GM23338 (cell line): Measurements from ENCODE around the gene MAP1B. TPM values are rescaled to one million over a fixed set of nuclear protein-coding genes. Genes with fewer than 3 reads are reported as not detected.

Experiments used
- ATAC-seq: fragments of 200-7000 bp; cut with Tn5 transposase; 3 replicates; pipeline ENCODE4 v1.9.1; 2020
- DNase-seq: peaks from one replicate; pipeline ENCODE4 v3.0.0-alpha.2; 2015; ENCODE audit warnings: low spot score
- H2AFZ ChIP-seq: fragments of 200-600 bp; sonication (generic); 2 replicates; pipeline ENCODE4 v1.8.0; 2016; ENCODE audit warnings: antibody characterized with exemption, mild to moderate bottlenecking, moderate library complexity
- H3F3A ChIP-seq: fragments of 200-600 bp; sonication (generic); replicated peaks from 2 replicates; pipeline ENCODE4 v1.8.0; 2017; ENCODE audit warnings: antibody characterized with exemption, mixed run types, low read depth
- H3K27ac ChIP-seq: fragments of 200-600 bp; sonication (generic); 2 replicates; pipeline ENCODE4 v1.6.1; 2016; ENCODE audit warnings: low read depth
- H3K27me3 ChIP-seq: fragments of 200-600 bp; sonication (generic); 2 replicates; pipeline ENCODE4 v1.8.0; 2016; ENCODE audit warnings: mild to moderate bottlenecking, mixed run types, moderate library complexity; ENCODE audit not compliant: insufficient read depth
- H3K36me3 ChIP-seq: fragments of 200-600 bp; sonication (generic); 2 replicates; pipeline ENCODE4 v1.8.0; 2016; ENCODE audit warnings: mild to moderate bottlenecking; ENCODE audit not compliant: insufficient read depth
- H3K4me1 ChIP-seq: fragments of 200-600 bp; sonication (generic); 2 replicates; pipeline ENCODE4 v1.8.0; 2016; ENCODE audit warnings: mild to moderate bottlenecking, moderate library complexity; ENCODE audit not compliant: insufficient read depth
- H3K4me2 ChIP-seq: fragments of 200-600 bp; sonication (generic); 2 replicates; pipeline ENCODE4 v1.7.1; 2017; ENCODE audit warnings: mixed run types
- H3K4me3 ChIP-seq: fragments of 200-600 bp; sonication (generic); 2 replicates; pipeline ENCODE4 v1.6.1; 2016; ENCODE audit warnings: mixed run types
- H3K79me2 ChIP-seq: fragments of 200-600 bp; sonication (generic); replicated peaks from 2 replicates; pipeline ENCODE4 v1.8.0; 2017; ENCODE audit warnings: mild to moderate bottlenecking; ENCODE audit not compliant: insufficient read depth
- H3K9me2 ChIP-seq: fragments of 200-600 bp; sonication (generic); 2 replicates; pipeline ENCODE4 v1.8.0; 2017; ENCODE audit not compliant: insufficient read depth
- H4K20me1 ChIP-seq: fragments of 200-600 bp; sonication (generic); replicated peaks from 2 replicates; pipeline ENCODE4 v1.8.0; 2017; ENCODE audit warnings: mild to moderate bottlenecking; ENCODE audit not compliant: insufficient read depth
- H3K27ac Mint-ChIP-seq: 2 replicates; pipeline ENCODE4 v1.8.0; 2020; ENCODE audit warnings: inconsistent platforms, mild to moderate bottlenecking, moderate library complexity, mixed read lengths
- H3K27me3 Mint-ChIP-seq: 3 replicates; pipeline ENCODE4 v1.8.0; 2022; ENCODE audit warnings: low read depth, mild to moderate bottlenecking, moderate library complexity, mixed read lengths, inconsistent platforms; ENCODE audit not compliant: insufficient read depth, poor library complexity
- H3K36me3 Mint-ChIP-seq: 3 replicates; pipeline ENCODE4 v1.8.0; 2021; ENCODE audit warnings: low read depth, mild to moderate bottlenecking, inconsistent platforms, moderate library complexity, mixed read lengths
- H3K4me1 Mint-ChIP-seq: 3 replicates; pipeline ENCODE4 v1.8.0; 2020; ENCODE audit warnings: mild to moderate bottlenecking, inconsistent platforms, mixed read lengths
- H3K4me3 Mint-ChIP-seq: 3 replicates; pipeline ENCODE4 v1.8.0; 2021; ENCODE audit warnings: moderate library complexity, mild to moderate bottlenecking, inconsistent platforms, mixed read lengths
- H3K9me3 Mint-ChIP-seq: 3 replicates; pipeline ENCODE4 v1.8.0; 2020; ENCODE audit warnings: moderate library complexity, mild to moderate bottlenecking, inconsistent platforms, mixed read lengths
- ETS1 ChIP-seq: IDR thresholded peaks from 2 replicates; pipeline ENCODE4 v1.6.1; 2016; ENCODE audit warnings: antibody characterized with exemption
- EZH2 ChIP-seq: fragments of 200-600 bp; sonication (generic); IDR thresholded peaks from one replicate; pipeline ENCODE4 v1.8.0; 2017; ENCODE audit warnings: antibody characterized with exemption, mild to moderate bottlenecking, low read depth; ENCODE audit not compliant: unreplicated experiment
- EZH2phosphoT487 ChIP-seq: fragments of 200-600 bp; sonication (generic); IDR thresholded peaks from one replicate; pipeline ENCODE4 v1.8.1; 2018; ENCODE audit warnings: antibody characterized with exemption; ENCODE audit not compliant: unreplicated experiment
- JUNB ChIP-seq: IDR thresholded peaks from one replicate; pipeline ENCODE4 v1.6.1; 2016; ENCODE audit warnings: antibody characterized with exemption; ENCODE audit not compliant: unreplicated experiment
- NANOG ChIP-seq: IDR thresholded peaks from 2 replicates; pipeline ENCODE4 v1.6.1; 2016; ENCODE audit warnings: antibody characterized with exemption, borderline replicate concordance
- REST ChIP-seq: IDR thresholded peaks from one replicate; pipeline ENCODE4 v1.6.1; 2018; ENCODE audit warnings: antibody characterized with exemption; ENCODE audit not compliant: unreplicated experiment
- ZNF114 ChIP-seq: fragments of 250-450 bp; sonication (Bioruptor Pico); IDR thresholded peaks from 2 replicates; pipeline ENCODE4 v1.5.0; 2020; ENCODE audit warnings: mild to moderate bottlenecking, moderate library complexity
- ZNF331 ChIP-seq: fragments of 250-450 bp; sonication (Bioruptor Pico); IDR thresholded peaks from 2 replicates; pipeline ENCODE4 v1.5.0; 2020; ENCODE audit warnings: low read depth, mild to moderate bottlenecking, moderate library complexity
- polyA plus RNA-seq: library from polyadenylated mRNA; unstranded; fragments of >200 nt; fragmentation: Nextera tagmentation; extraction: Ambion mirVana; gene quantifications from 2 replicates; pipeline ENCODE4 v1.2.1, GENCODE V29; 2016
- total RNA-seq: library from RNA; depleted of rRNA; stranded (reverse); fragments of >200 nt; shearing (Covaris generic); gene quantifications from 2 replicates; pipeline ENCODE4 v1.2.3, GENCODE V29; 2014

The MAP1B gene
- total and polyA plus RNA-seq, 2 experiments from 2014 or later: 148 to 263 TPM

- Histone ChIP-seq H3K27ac (peak overlapping the region; percentile 75; the same call in 1 of the 2 replicates), H3K36me3 (peaks cover 7% of the 10 kb centered on the region; the same call in 1 of the 2 replicates), H3K27me3 (no peaks in the 10 kb centered on the region), H3K4me2 (peak overlapping the region; percentile 10), H4K20me1 (no peaks in the 10 kb centered on the region), H3F3A (no peaks in the 10 kb centered on the region), H3K9me2 (no peaks in the 10 kb centered on the region), H3K4me3 (no peak overlapping the region), H3K79me2 (no peaks in the 10 kb centered on the region), H3K4me1 (peaks cover 47% of the 10 kb centered on the region), H2AFZ (no peak overlapping the region)
- TF ChIP-seq EZH2 (no peak), NANOG (no peak), EZH2phosphoT487 (no peak), REST (no peak), ETS1 (no peak), ZNF114 (CRISPR knock-in tag) (no peak), JUNB (no peak)
- peaks cover 3% of the 10 kb centered on the region for H3K27me3 Mint-ChIP-seq
- no peak for ATAC-seq
- peak overlapping the region; percentile 96 for H3K27ac Mint-ChIP-seq
- H3K9me3 Mint-ChIP-seq: no peaks in the 10 kb centered on the region
- DNase-seq: no peak
- H3K36me3 Mint-ChIP-seq: peaks cover 27% of the 10 kb centered on the region; the same call in 2 of the 3 replicates
- H3K4me1 Mint-ChIP-seq: peaks cover 61% of the 10 kb centered on the region
- no peak overlapping the region; the same call in 2 of the 3 replicates for H3K4me3 Mint-ChIP-seq
Measured at GRCh38 chr5:72234868-72235267, 127.6 kb downstream of the MAP1B start.

- TF ChIP-seq ZNF331: no peak
- TF ChIP-seq EZH2: no peak
- Mint-ChIP-seq H3K27me3 (peaks cover 3% of the 10 kb centered on the region), H3K4me1 (peaks cover 68% of the 10 kb centered on the region)
Measured at GRCh38 chr5:72235725-72236124, 128.4 kb downstream of the MAP1B start.

More at GRCh38 chr5:72235725-72236124, 128.4 kb downstream of the MAP1B start:
- no peaks in the 10 kb centered on the region for H3F3A ChIP-seq
- no peak overlapping the region for H3K4me3 ChIP-seq
- ATAC-seq (no peak), DNase-seq (no peak)
- 0 out of 2 replicates have a peak, but pooled peaks cover 3% of the 10 kb centered on the region for H3K79me2 ChIP-seq
- no peaks in the 10 kb centered on the region for H4K20me1 ChIP-seq
- peaks cover 53% of the 10 kb centered on the region for H3K4me1 ChIP-seq
- Mint-ChIP-seq H3K36me3 (peaks cover 24% of the 10 kb centered on the region; the same call in 2 of the 3 replicates), H3K4me3 (no peak overlapping the region; the same call in 2 of the 3 replicates), H3K27ac (peak overlapping the region; percentile 96), H3K9me3 (no peaks in the 10 kb centered on the region)
- no peaks in the 10 kb centered on the region for H3K27me3 ChIP-seq
- no peak overlapping the region for H2AFZ ChIP-seq
- H3K4me2 ChIP-seq: no peak overlapping the region
- H3K27ac ChIP-seq: peak overlapping the region; percentile 75
- no peaks in the 10 kb centered on the region for H3K9me2 ChIP-seq
- H3K36me3 ChIP-seq: peaks cover 7% of the 10 kb centered on the region; the same call in 1 of the 2 replicates
